HEK293 (cell line): ENCODE results near the gene PLIN5.

Experiments used
- CTCF ChIA-PET: fragments of 350-600 bp; formaldehyde crosslinking; extraction: SDS; loops from one replicate; lab custom pipeline; 2021; ENCODE audit warnings: antibody characterized with exemption; lab: Yijun Ruan, JAX
- POLR2A ChIA-PET: fragments of 300-600 bp; formaldehyde crosslinking; extraction: SDS; loops from one replicate; lab custom pipeline; 2020; ENCODE audit warnings: antibody characterized with exemption, inconsistent platforms; lab: Yijun Ruan, JAX
- H3K27ac ChIP-seq: fragments of 200-500 bp; sonication (Bioruptor generic); 2 replicates; pipeline ENCODE4 v1.5.1; 2014; ENCODE audit warnings: low read depth, low read length, control low read depth, inconsistent platforms; ENCODE audit errors: extremely low read depth
- H3K36me3 ChIP-seq, 2 experiments: fragments of 200-500 bp in 1 of 2; sonication (Bioruptor generic) in 1 of 2; 1 replicate in 1 of 2; 2 replicates in 1 of 2; pipeline ENCODE4 v1.5.1; 2014 to 2017; ENCODE audit warnings: inconsistent platforms in 2 of 2, low read length in 2 of 2; ENCODE audit not compliant: control insufficient read depth in 2 of 2, insufficient read depth in 1 of 2
- H3K4me1 ChIP-seq: fragments of 200-500 bp; sonication (Bioruptor generic); 2 replicates; pipeline ENCODE4 v1.5.1; 2014; ENCODE audit warnings: mild to moderate bottlenecking, low read length, inconsistent platforms; ENCODE audit not compliant: control insufficient read depth, insufficient read depth
- H3K4me3 ChIP-seq: 2 replicates; pipeline ENCODE4 v1.5.1; 2011; ENCODE audit warnings: low read depth, mild to moderate bottlenecking, control low read depth, low read length, moderate library complexity
- H3K9me3 ChIP-seq: fragments of 200-500 bp; sonication (Bioruptor generic); 2 replicates; pipeline ENCODE4 v1.5.1; 2014; ENCODE audit warnings: low read depth, low read length, inconsistent platforms; ENCODE audit not compliant: control insufficient read depth, insufficient read depth
- ZBTB21 ChIP-seq: fragments of 450-650 bp; formaldehyde crosslinking; IDR thresholded peaks from 2 replicates; pipeline ENCODE4 v1.5.1; 2017; ENCODE audit warnings: missing biosample characterization, missing genetic modification characterization
- ZFP3 ChIP-seq: fragments of 450-650 bp; formaldehyde crosslinking; IDR thresholded peaks from 2 replicates; pipeline ENCODE4 v1.5.1; 2016; ENCODE audit warnings: low read depth, missing biosample characterization, missing genetic modification characterization
- ZNF114 ChIP-seq: fragments of 450-650 bp; formaldehyde crosslinking; IDR thresholded peaks from 2 replicates; pipeline ENCODE4 v1.5.0; 2017; ENCODE audit warnings: missing biosample characterization, missing genetic modification characterization
- ZNF121 ChIP-seq: fragments of 450-650 bp; formaldehyde crosslinking; IDR thresholded peaks from 2 replicates; pipeline ENCODE4 v1.5.1; 2016; ENCODE audit warnings: missing biosample characterization, missing genetic modification characterization
- ZNF146 ChIP-seq: fragments of 450-650 bp; formaldehyde crosslinking; IDR thresholded peaks from 2 replicates; pipeline ENCODE4 v1.5.1; 2016; ENCODE audit warnings: missing biosample characterization, missing genetic modification characterization
- ZNF211 ChIP-seq: fragments of 450-650 bp; formaldehyde crosslinking; IDR thresholded peaks from 2 replicates; pipeline ENCODE4 v1.5.1; 2016; ENCODE audit warnings: low read depth, missing biosample characterization, missing genetic modification characterization
- ZNF23 ChIP-seq: fragments of 450-650 bp; formaldehyde crosslinking; IDR thresholded peaks from 2 replicates; pipeline ENCODE4 v1.5.1; 2016; ENCODE audit warnings: missing biosample characterization, missing genetic modification characterization, borderline replicate concordance
- ZNF335 ChIP-seq: fragments of 450-650 bp; formaldehyde crosslinking; conservative IDR thresholded peaks from 2 replicates; pipeline ENCODE4 v1.5.1; 2016; ENCODE audit warnings: missing biosample characterization, missing genetic modification characterization
- ZNF37A ChIP-seq: fragments of 450-650 bp; IDR thresholded peaks from 2 replicates; pipeline ENCODE4 v1.5.1; 2018; ENCODE audit warnings: missing biosample characterization, missing genetic modification characterization
- ZNF433 ChIP-seq: fragments of 450-650 bp; formaldehyde crosslinking; IDR thresholded peaks from 2 replicates; pipeline ENCODE4 v1.5.1; 2016; ENCODE audit warnings: missing biosample characterization, missing genetic modification characterization, low read depth
- ZNF449 ChIP-seq: fragments of 450-650 bp; formaldehyde crosslinking; IDR thresholded peaks from 2 replicates; pipeline ENCODE4 v1.5.1; 2017; ENCODE audit warnings: missing biosample characterization, mild to moderate bottlenecking, missing genetic modification characterization, moderate library complexity
- ZNF514 ChIP-seq: fragments of 450-650 bp; formaldehyde crosslinking; IDR thresholded peaks from 2 replicates; pipeline ENCODE4 v1.5.1; 2016; ENCODE audit warnings: missing biosample characterization, missing genetic modification characterization
- ZNF561 ChIP-seq: fragments of 450-650 bp; IDR thresholded peaks from 2 replicates; pipeline ENCODE4 v1.5.1; 2018; ENCODE audit warnings: missing biosample characterization, missing genetic modification characterization, borderline replicate concordance
- ZNF654 ChIP-seq: fragments of 450-650 bp; formaldehyde crosslinking; IDR thresholded peaks from 2 replicates; pipeline ENCODE4 v1.5.1; 2016; ENCODE audit warnings: low read depth, missing biosample characterization, missing genetic modification characterization
- ZNF658 ChIP-seq: fragments of 450-650 bp; formaldehyde crosslinking; IDR thresholded peaks from 2 replicates; pipeline ENCODE4; 2016; ENCODE audit warnings: missing biosample characterization, missing genetic modification characterization
- ZNF707 ChIP-seq: fragments of 450-650 bp; formaldehyde crosslinking; IDR thresholded peaks from 2 replicates; pipeline ENCODE4 v1.5.1; 2016; ENCODE audit warnings: missing biosample characterization, missing genetic modification characterization
- ZNF76 ChIP-seq: fragments of 450-650 bp; formaldehyde crosslinking; IDR thresholded peaks from 2 replicates; pipeline ENCODE4; 2016; ENCODE audit warnings: low read depth, missing biosample characterization, missing genetic modification characterization, borderline replicate concordance
- ZNF843 ChIP-seq: fragments of 450-650 bp; formaldehyde crosslinking; IDR thresholded peaks from 2 replicates; pipeline ENCODE4 v1.5.1; 2016; ENCODE audit warnings: missing biosample characterization, missing genetic modification characterization
- ZSCAN16 ChIP-seq: fragments of 450-650 bp; formaldehyde crosslinking; IDR thresholded peaks from 2 replicates; pipeline ENCODE4 v1.5.1; 2016; ENCODE audit warnings: missing biosample characterization, missing genetic modification characterization
- ZSCAN30 ChIP-seq: fragments of 450-650 bp; IDR thresholded peaks from 2 replicates; pipeline ENCODE4 v1.5.1; 2018; ENCODE audit warnings: missing biosample characterization, mild to moderate bottlenecking, missing genetic modification characterization, moderate library complexity
- TF ChIP-seq, protein P1 (sequence below): fragments of 450-650 bp; formaldehyde crosslinking; IDR thresholded peaks from 2 replicates; pipeline ENCODE4 v1.5.1; 2016; ENCODE audit warnings: missing biosample characterization, missing genetic modification characterization
- TF ChIP-seq, protein P2 (sequence below): fragments of 450-650 bp; formaldehyde crosslinking; IDR thresholded peaks from 2 replicates; pipeline ENCODE4 v1.5.1; 2016; ENCODE audit warnings: missing biosample characterization, missing genetic modification characterization
- TF ChIP-seq, protein P3 (sequence below): fragments of 450-650 bp; formaldehyde crosslinking; IDR thresholded peaks from 2 replicates; pipeline ENCODE4 v1.5.1; 2016; ENCODE audit warnings: missing biosample characterization, missing genetic modification characterization

PLIN5 gene

DNA sequence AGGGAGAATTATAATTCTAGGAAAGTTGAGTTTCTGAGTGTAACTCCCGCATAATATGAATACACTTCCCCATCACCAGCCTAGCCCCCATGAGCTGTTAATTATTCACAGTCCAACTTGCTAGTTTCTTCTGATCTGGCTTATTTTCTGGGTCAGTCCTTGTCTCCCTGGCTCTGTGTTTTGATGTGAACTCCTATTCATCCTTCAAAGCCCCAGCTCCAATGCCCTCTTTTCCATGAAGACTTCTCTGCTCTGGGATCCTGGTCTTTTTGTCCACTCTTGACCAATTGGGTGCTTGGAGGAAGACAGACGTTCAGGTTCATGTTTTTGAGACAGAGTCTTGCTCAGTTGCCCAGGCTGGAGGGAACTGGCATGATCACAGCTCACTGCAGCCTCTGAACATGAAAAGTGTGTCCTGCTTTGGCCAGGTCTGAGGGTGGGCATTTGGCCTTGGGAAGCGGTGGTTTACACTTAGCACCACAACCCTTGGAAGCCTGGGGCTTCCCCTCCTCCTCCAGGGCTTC lies 4.2 kb upstream of the PLIN5 start:
- CTCF ChIA-PET, result interaction anchor here (0.5 to 5.1 kb wide), 6 partner anchors 8 to 192 kb away, joined by 3 to 34 read pairs (median 4); partner anchors contain the start of gene SEMA6B
- TF ChIP-seq ZNF37A (tag by site-specific recombination), result no peak
- no peak for TF ChIP-seq ZNF707 (tag by site-specific recombination)
- no peak for TF ChIP-seq ZNF23
- no peak for TF ChIP-seq ZNF654
- no peak for TF ChIP-seq ZBTB21 (tag by site-specific recombination)
- TF ChIP-seq, protein P1, sequence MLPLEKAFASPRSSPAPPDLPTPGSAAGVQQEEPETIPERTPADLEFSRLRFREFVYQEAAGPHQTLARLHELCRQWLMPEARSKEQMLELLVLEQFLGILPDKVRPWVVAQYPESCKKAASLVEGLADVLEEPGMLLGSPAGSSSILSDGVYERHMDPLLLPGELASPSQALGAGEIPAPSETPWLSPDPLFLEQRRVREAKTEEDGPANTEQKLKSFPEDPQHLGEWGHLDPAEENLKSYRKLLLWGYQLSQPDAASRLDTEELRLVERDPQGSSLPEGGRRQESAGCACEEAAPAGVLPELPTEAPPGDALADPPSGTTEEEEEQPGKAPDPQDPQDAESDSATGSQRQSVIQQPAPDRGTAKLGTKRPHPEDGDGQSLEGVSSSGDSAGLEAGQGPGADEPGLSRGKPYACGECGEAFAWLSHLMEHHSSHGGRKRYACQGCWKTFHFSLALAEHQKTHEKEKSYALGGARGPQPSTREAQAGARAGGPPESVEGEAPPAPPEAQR (tag by site-specific recombination), result no peak
- no peak for TF ChIP-seq ZNF211 (tag by site-specific recombination)
- no peak for TF ChIP-seq ZNF76 (tag by site-specific recombination)
- TF ChIP-seq ZNF121, result peak; percentile 26; the same call in 1 of the 2 replicates
- peak; percentile 98 for TF ChIP-seq ZFP3
- no peak for TF ChIP-seq ZNF433 (tag by site-specific recombination)
- TF ChIP-seq ZNF449 (tag by site-specific recombination), result no peak
- TF ChIP-seq ZSCAN30 (tag by site-specific recombination), result no peak
- TF ChIP-seq ZNF114, result no peak
- no peak for TF ChIP-seq ZNF843
- TF ChIP-seq ZNF146 (tag by site-specific recombination), result no peak
- TF ChIP-seq ZNF658, result no peak
- TF ChIP-seq, all 188 proteins: peak for 2
- Histone ChIP-seq H3K4me3 (no peak overlapping the region), H3K27ac (no peak overlapping the region), H3K36me3 (no peaks in the 10 kb centered on the region), H3K4me1 (no peaks in the 10 kb centered on the region), H3K9me3 (no peaks in the 10 kb centered on the region)
- POLR2A ChIA-PET, result no interaction called here

- Histone ChIP-seq H3K36me3 (no peaks in the 10 kb centered on the region), H3K4me1 (no peaks in the 10 kb centered on the region), H3K27ac (no peak overlapping the region), H3K9me3 (no peaks in the 10 kb centered on the region), H3K4me3 (no peak overlapping the region)
- TF ChIP-seq, protein P2, sequence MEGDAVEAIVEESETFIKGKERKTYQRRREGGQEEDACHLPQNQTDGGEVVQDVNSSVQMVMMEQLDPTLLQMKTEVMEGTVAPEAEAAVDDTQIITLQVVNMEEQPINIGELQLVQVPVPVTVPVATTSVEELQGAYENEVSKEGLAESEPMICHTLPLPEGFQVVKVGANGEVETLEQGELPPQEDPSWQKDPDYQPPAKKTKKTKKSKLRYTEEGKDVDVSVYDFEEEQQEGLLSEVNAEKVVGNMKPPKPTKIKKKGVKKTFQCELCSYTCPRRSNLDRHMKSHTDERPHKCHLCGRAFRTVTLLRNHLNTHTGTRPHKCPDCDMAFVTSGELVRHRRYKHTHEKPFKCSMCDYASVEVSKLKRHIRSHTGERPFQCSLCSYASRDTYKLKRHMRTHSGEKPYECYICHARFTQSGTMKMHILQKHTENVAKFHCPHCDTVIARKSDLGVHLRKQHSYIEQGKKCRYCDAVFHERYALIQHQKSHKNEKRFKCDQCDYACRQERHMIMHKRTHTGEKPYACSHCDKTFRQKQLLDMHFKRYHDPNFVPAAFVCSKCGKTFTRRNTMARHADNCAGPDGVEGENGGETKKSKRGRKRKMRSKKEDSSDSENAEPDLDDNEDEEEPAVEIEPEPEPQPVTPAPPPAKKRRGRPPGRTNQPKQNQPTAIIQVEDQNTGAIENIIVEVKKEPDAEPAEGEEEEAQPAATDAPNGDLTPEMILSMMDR (tag by site-specific recombination), result no peak
- no peak for TF ChIP-seq ZNF514 (tag by site-specific recombination)
- no peak for TF ChIP-seq ZNF335 (tag by site-specific recombination)
- no peak for TF ChIP-seq ZSCAN16 (tag by site-specific recombination)
- TF ChIP-seq, protein P3, sequence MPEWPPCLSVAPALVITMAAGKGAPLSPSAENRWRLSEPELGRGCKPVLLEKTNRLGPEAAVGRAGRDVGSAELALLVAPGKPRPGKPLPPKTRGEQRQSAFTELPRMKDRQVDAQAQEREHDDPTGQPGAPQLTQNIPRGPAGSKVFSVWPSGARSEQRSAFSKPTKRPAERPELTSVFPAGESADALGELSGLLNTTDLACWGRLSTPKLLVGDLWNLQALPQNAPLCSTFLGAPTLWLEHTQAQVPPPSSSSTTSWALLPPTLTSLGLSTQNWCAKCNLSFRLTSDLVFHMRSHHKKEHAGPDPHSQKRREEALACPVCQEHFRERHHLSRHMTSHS (tag by site-specific recombination), result no peak
- no peak for TF ChIP-seq ZNF561
- ChIA-PET CTCF (interaction anchor here (0.6 to 5.1 kb wide), 5 partner anchors 8 to 109 kb away, joined by 3 to 34 read pairs (median 5); partner anchors contain the start of gene SEMA6B), POLR2A (no interaction called here)
Measured at GRCh38 chr19:4538601-4538954, 3.6 kb upstream of the PLIN5 start.
